T-helper 22 cell (primary cell): ENCODE results near the gene LARP1.

Experiments used
- DNase-seq: peaks from one replicate; pipeline ENCODE4 v3.0.0-alpha.2; 2020; ENCODE audit warnings: low read depth

The LARP1 gene

GRCh38 chr5:154858972-154859871, 104.0 kb downstream of the LARP1 start:
- no peak for DNase-seq

GRCh38 chr5:154860123-154860522, 104.9 kb downstream of the LARP1 start:
- DNase-seq: no peak

- no peak for DNase-seq
Observed at GRCh38 chr5:154860765-154861164, 105.6 kb downstream of the LARP1 start.

GRCh38 chr5:154861946-154862345, 106.8 kb downstream of the LARP1 start:
- no peak for DNase-seq

GRCh38 chr5:154862766-154863165, 107.6 kb downstream of the LARP1 start:
- DNase-seq: no peak

- DNase-seq: no peak
Observed at GRCh38 chr5:154863291-154864080, 108.3 kb downstream of the LARP1 start.

GRCh38 chr5:154865466-154866184, 110.4 kb downstream of the LARP1 start:
- no peak for DNase-seq

GRCh38 chr5:154866841-154867240, 111.7 kb downstream of the LARP1 start:
- no peak for DNase-seq
